22Rv1 (cell line): Measurements from ENCODE around the gene MAGI1.

Source experiments
- CTCF ChIP-seq: fragments of 450-650 bp; IDR thresholded peaks from 2 replicates; pipeline ENCODE4 v1.5.1; 2017; ENCODE audit warnings: mild to moderate bottlenecking
- ZFX ChIP-seq: fragments of 450-650 bp; IDR thresholded peaks from 2 replicates; pipeline ENCODE4 v1.6.1; 2017; ENCODE audit warnings: antibody characterized with exemption, borderline replicate concordance

- TF ChIP-seq CTCF (no peak), ZFX (no peak)
Observed at GRCh38 chr3:65808407-65808806, 230.3 kb downstream of the MAGI1 start.
